ENCODE measurements around the gene GSTA3.

GSTA3 gene

GRCh38 chr6:52890018-52890417, 19.5 kb downstream of the GSTA3 start:
- Histone ChIP-seq H3K9me3 (ENCODE audit: insufficient read depth, low read length) (no peaks in the 10 kb centered on the region), H3K9ac (ENCODE audit: insufficient read length, low read depth) (no peak overlapping the region), H3K27me3 (ENCODE audit: insufficient read depth, insufficient read length) (no peaks in the 10 kb centered on the region), H3K36me3 (ENCODE audit: insufficient read depth, insufficient read length, low read length) (no peaks in the 10 kb centered on the region), H3K4me1 (ENCODE audit: insufficient read depth, insufficient read length) (no peaks in the 10 kb centered on the region), H3K4me3 (ENCODE audit: insufficient read length, low read depth) (no peak overlapping the region)
- TF ChIP-seq YY1 (IDR thresholded peaks at IDR 0.05; ENCODE audit: insufficient read depth, insufficient read length), result no peak
- no peak for TF ChIP-seq SUZ12 (IDR thresholded peaks at IDR 0.05; ENCODE audit: extremely low read depth, insufficient read depth, insufficient read length)
- TF ChIP-seq ZNF274 (IDR thresholded peaks at IDR 0.05; ENCODE audit: low read depth, low read length), result no peak
- DNase-seq (ENCODE audit: low read depth, low spot score), result no peak

- no peaks in the 10 kb centered on the region for H3K9me3 ChIP-seq (ENCODE audit: insufficient read depth, low read length)
- no peak overlapping the region for H3K9ac ChIP-seq (ENCODE audit: insufficient read length, low read depth)
- H3K36me3 ChIP-seq (ENCODE audit: insufficient read depth, insufficient read length, low read length), result no peaks in the 10 kb centered on the region
- TF ChIP-seq SUZ12 (IDR thresholded peaks at IDR 0.05; ENCODE audit: extremely low read depth, insufficient read depth, insufficient read length) (no peak), ZNF274 (IDR thresholded peaks at IDR 0.05; ENCODE audit: low read depth, low read length) (no peak), YY1 (IDR thresholded peaks at IDR 0.05; ENCODE audit: insufficient read depth, insufficient read length) (no peak)
- H3K27me3 ChIP-seq (ENCODE audit: insufficient read depth, insufficient read length), result no peaks in the 10 kb centered on the region
- H3K4me1 ChIP-seq (ENCODE audit: insufficient read depth, insufficient read length), result no peaks in the 10 kb centered on the region
- DNase-seq (ENCODE audit: low read depth, low spot score), result no peak
- H3K4me3 ChIP-seq (ENCODE audit: insufficient read length, low read depth), result no peak overlapping the region
Observed at GRCh38 chr6:52887910-52888524, 21.5 kb downstream of the GSTA3 start.

- Histone ChIP-seq H3K4me1 (ENCODE audit: insufficient read depth, insufficient read length) (no peaks in the 10 kb centered on the region), H3K9me3 (ENCODE audit: insufficient read depth, low read length) (no peaks in the 10 kb centered on the region), H3K9ac (ENCODE audit: insufficient read length, low read depth) (peak overlapping the region; percentile 44), H3K36me3 (ENCODE audit: insufficient read depth, insufficient read length, low read length) (no peaks in the 10 kb centered on the region), H3K27me3 (ENCODE audit: insufficient read depth, insufficient read length) (no peaks in the 10 kb centered on the region), H3K4me3 (ENCODE audit: insufficient read length, low read depth) (no peak overlapping the region)
- TF ChIP-seq YY1 (IDR thresholded peaks at IDR 0.05; ENCODE audit: insufficient read depth, insufficient read length), result no peak
- no peak for TF ChIP-seq SUZ12 (IDR thresholded peaks at IDR 0.05; ENCODE audit: extremely low read depth, insufficient read depth, insufficient read length)
- TF ChIP-seq ZNF274 (IDR thresholded peaks at IDR 0.05; ENCODE audit: low read depth, low read length), result no peak
- peak; percentile 25 for DNase-seq (ENCODE audit: low read depth, low spot score)
Observed at GRCh38 chr6:52881996-52882841, 27.3 kb downstream of the GSTA3 start.

GRCh38 chr6:52881662-52881995, 27.9 kb downstream of the GSTA3 start:
- Histone ChIP-seq H3K9ac (ENCODE audit: insufficient read length, low read depth) (no peak overlapping the region), H3K27me3 (ENCODE audit: insufficient read depth, insufficient read length) (no peaks in the 10 kb centered on the region), H3K4me1 (ENCODE audit: insufficient read depth, insufficient read length) (no peaks in the 10 kb centered on the region), H3K36me3 (ENCODE audit: insufficient read depth, insufficient read length, low read length) (no peaks in the 10 kb centered on the region), H3K9me3 (ENCODE audit: insufficient read depth, low read length) (no peaks in the 10 kb centered on the region), H3K4me3 (ENCODE audit: insufficient read length, low read depth) (no peak overlapping the region)
- DNase-seq (ENCODE audit: low read depth, low spot score), result no peak
- TF ChIP-seq ZNF274 (IDR thresholded peaks at IDR 0.05; ENCODE audit: low read depth, low read length), result no peak

- Histone ChIP-seq H3K9me3 (ENCODE audit: insufficient read depth, low read length) (no peaks in the 10 kb centered on the region; the same call in 1 of the 2 replicates), H3K27me3 (ENCODE audit: insufficient read depth, insufficient read length) (no peaks in the 10 kb centered on the region), H3K4me3 (ENCODE audit: insufficient read length, low read depth) (no peak overlapping the region), H3K36me3 (ENCODE audit: insufficient read depth, insufficient read length, low read length) (no peaks in the 10 kb centered on the region), H3K9ac (ENCODE audit: insufficient read length, low read depth) (no peak overlapping the region), H3K4me1 (ENCODE audit: insufficient read depth, insufficient read length) (no peaks in the 10 kb centered on the region)
- DNase-seq (ENCODE audit: low read depth, low spot score), result no peak
- TF ChIP-seq ZNF274 (IDR thresholded peaks at IDR 0.05; ENCODE audit: low read depth, low read length), result no peak
- TF ChIP-seq YY1 (IDR thresholded peaks at IDR 0.05; ENCODE audit: insufficient read depth, insufficient read length), result no peak
- TF ChIP-seq SUZ12 (IDR thresholded peaks at IDR 0.05; ENCODE audit: extremely low read depth, insufficient read depth, insufficient read length), result no peak
Observed at GRCh38 chr6:52877786-52878185, 31.7 kb downstream of the GSTA3 start.

- no peaks in the 10 kb centered on the region; the same call in 1 of the 2 replicates for H3K9me3 ChIP-seq (ENCODE audit: insufficient read depth, low read length)
- DNase-seq (ENCODE audit: low read depth, low spot score), result no peak
- no peaks in the 10 kb centered on the region for H3K4me1 ChIP-seq (ENCODE audit: insufficient read depth, insufficient read length)
- H3K27me3 ChIP-seq (ENCODE audit: insufficient read depth, insufficient read length), result no peaks in the 10 kb centered on the region
- H3K9ac ChIP-seq (ENCODE audit: insufficient read length, low read depth), result no peak overlapping the region
- no peaks in the 10 kb centered on the region for H3K36me3 ChIP-seq (ENCODE audit: insufficient read depth, insufficient read length, low read length)
- H3K4me3 ChIP-seq (ENCODE audit: insufficient read length, low read depth), result no peak overlapping the region
- TF ChIP-seq YY1 (IDR thresholded peaks at IDR 0.05; ENCODE audit: insufficient read depth, insufficient read length) (no peak), SUZ12 (IDR thresholded peaks at IDR 0.05; ENCODE audit: extremely low read depth, insufficient read depth, insufficient read length) (no peak), ZNF274 (IDR thresholded peaks at IDR 0.05; ENCODE audit: low read depth, low read length) (no peak)
Observed at GRCh38 chr6:52877168-52877567, 32.3 kb downstream of the GSTA3 start.

- H3K4me3 ChIP-seq (ENCODE audit: insufficient read length, low read depth), result no peak overlapping the region
- DNase-seq (ENCODE audit: low read depth, low spot score), result no peak
- TF ChIP-seq ZNF274 (IDR thresholded peaks at IDR 0.05; ENCODE audit: low read depth, low read length) (no peak), YY1 (IDR thresholded peaks at IDR 0.05; ENCODE audit: insufficient read depth, insufficient read length) (no peak), SUZ12 (IDR thresholded peaks at IDR 0.05; ENCODE audit: extremely low read depth, insufficient read depth, insufficient read length) (no peak)
- H3K27me3 ChIP-seq (ENCODE audit: insufficient read depth, insufficient read length), result no peaks in the 10 kb centered on the region
- H3K9ac ChIP-seq (ENCODE audit: insufficient read length, low read depth), result no peak overlapping the region
- no peaks in the 10 kb centered on the region; the same call in 1 of the 2 replicates for H3K9me3 ChIP-seq (ENCODE audit: insufficient read depth, low read length)
- H3K4me1 ChIP-seq (ENCODE audit: insufficient read depth, insufficient read length), result no peaks in the 10 kb centered on the region
- H3K36me3 ChIP-seq (ENCODE audit: insufficient read depth, insufficient read length, low read length), result no peaks in the 10 kb centered on the region
Observed at GRCh38 chr6:52876056-52876787, 33.3 kb downstream of the GSTA3 start.
